Vagina (tissue), 2 donors: ENCODE results near the gene ADAM22.

Source experiments
- CTCF ChIP-seq, 3 experiments: fragments of 450-650 bp in 2 of 3; fragments of 200-600 bp in 1 of 3; sonication (generic) in 1 of 3; IDR thresholded peaks; one replicate each; pipeline ENCODE4 v1.5.1; 2017 to 2019; ENCODE audit warnings: antibody characterized with exemption in 3 of 3, mild to moderate bottlenecking in 2 of 3, moderate library complexity in 2 of 3
- POLR2AphosphoS5 ChIP-seq, 2 donors: sonication (generic); formaldehyde crosslinking; IDR thresholded peaks; one replicate each; pipeline ENCODE4 v1.9.0; 2017; ENCODE audit warnings: antibody characterized with exemption in 2 of 2, mild to moderate bottlenecking in 2 of 2, low read depth in 1 of 2; ENCODE audit not compliant: insufficient read depth in 1 of 2

GRCh38 chr7:87933605-87933952 lies 472 bp upstream of the ADAM22 start:
- TF ChIP-seq CTCF (IDR thresholded peaks at IDR 0.05) (no peak), POLR2AphosphoS5 (IDR thresholded peaks at IDR 0.05; ENCODE audit: insufficient read depth in 1 of 2, low read depth in 1 of 2) (no peak)
